ENCODE measurements around the gene XIRP2.

DNA sequence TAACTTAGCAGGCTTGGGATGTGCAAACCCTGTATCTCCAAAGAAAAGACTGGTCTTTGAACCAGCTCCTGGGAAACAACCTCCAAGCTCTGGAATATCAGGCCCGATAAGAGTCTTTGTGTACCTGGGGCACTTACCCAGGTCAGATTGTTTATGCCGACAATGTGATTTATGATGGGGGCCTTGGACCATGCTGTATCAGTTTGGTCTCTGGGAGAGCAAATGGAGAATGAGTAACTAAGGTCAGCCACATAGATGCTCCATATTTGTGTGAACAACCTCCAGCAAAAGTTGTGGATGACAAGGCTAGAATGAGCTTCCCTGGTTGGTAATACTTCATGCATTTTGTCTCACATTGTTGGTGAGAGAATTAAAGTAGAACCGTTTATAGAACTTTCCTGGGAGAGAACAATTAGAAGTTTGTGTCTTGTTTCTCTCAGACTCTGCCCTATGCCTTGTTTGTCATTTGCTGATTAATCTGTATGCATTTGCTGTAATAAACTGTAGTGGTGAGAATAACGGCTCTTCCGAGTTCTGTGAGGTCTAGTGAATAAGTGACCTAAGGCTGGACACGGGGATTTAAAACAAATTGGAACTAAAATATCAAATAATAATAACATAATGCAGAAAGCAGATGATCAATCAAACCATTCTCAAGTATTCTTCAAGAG is 259.1 kb downstream of the XIRP2 start:
- TF ChIP-seq POLR2A (IDR thresholded peaks at IDR 0.05; ENCODE audit: low read depth, low read length): no peak
- no peak for TF ChIP-seq POLR2AphosphoS5 (IDR thresholded peaks at IDR 0.05; ENCODE audit: low read depth, low read length)

All from GM12892 (cell line).